Lower leg skin (tissue), 3 donors: ENCODE data around the gene CLDN16.

Source experiments
- POLR2A ChIP-seq, 2 donors: fragments of 450-650 bp; IDR thresholded peaks; one replicate each; pipeline ENCODE4 v1.6.1; 2016 to 2017; ENCODE audit warnings: antibody characterized with exemption in 2 of 2, mild to moderate bottlenecking in 1 of 2, moderate library complexity in 1 of 2
- TF ChIP-seq, protein P1 (sequence below), 3 donors: fragments of 450-650 bp; IDR thresholded peaks; one replicate each; pipeline ENCODE4 v1.5.1; 2016; ENCODE audit warnings: antibody characterized with exemption in 3 of 3, mild to moderate bottlenecking in 3 of 3, moderate library complexity in 2 of 3

DNA sequence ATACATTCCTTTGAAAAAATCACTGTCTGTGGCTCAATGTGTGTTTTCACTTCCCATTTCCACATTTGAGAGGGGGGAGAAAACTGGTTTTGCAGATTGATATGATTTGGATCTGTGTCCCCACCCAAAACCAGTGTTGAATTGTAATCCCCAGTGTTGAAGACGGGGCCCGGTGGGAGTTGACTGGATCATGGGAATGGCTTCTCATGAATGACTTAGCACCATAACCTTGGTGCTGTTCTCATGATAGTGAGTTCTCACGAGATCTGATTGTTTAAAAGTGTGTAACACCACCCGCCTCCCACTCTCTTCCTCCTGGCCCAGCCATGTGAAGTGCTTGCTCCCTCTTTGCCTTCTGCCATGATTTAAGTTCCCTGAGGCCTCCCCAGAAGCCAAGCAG is 45.7 kb downstream of the CLDN16 start:
- TF ChIP-seq, protein P1, sequence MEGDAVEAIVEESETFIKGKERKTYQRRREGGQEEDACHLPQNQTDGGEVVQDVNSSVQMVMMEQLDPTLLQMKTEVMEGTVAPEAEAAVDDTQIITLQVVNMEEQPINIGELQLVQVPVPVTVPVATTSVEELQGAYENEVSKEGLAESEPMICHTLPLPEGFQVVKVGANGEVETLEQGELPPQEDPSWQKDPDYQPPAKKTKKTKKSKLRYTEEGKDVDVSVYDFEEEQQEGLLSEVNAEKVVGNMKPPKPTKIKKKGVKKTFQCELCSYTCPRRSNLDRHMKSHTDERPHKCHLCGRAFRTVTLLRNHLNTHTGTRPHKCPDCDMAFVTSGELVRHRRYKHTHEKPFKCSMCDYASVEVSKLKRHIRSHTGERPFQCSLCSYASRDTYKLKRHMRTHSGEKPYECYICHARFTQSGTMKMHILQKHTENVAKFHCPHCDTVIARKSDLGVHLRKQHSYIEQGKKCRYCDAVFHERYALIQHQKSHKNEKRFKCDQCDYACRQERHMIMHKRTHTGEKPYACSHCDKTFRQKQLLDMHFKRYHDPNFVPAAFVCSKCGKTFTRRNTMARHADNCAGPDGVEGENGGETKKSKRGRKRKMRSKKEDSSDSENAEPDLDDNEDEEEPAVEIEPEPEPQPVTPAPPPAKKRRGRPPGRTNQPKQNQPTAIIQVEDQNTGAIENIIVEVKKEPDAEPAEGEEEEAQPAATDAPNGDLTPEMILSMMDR (IDR thresholded peaks at IDR 0.05): no peak
- no peak for TF ChIP-seq POLR2A (IDR thresholded peaks at IDR 0.05)
